HEK293 (cell line): Measurements from ENCODE around the gene CEP57L1.
A peak's percentile ranks its signal among the peaks of the same experiment; 100 is the strongest.

ENCODE experiments used
- CTCF ChIA-PET: fragments of 350-600 bp; formaldehyde crosslinking; extraction: SDS; loops from one replicate; lab custom pipeline; 2021; ENCODE audit warnings: antibody characterized with exemption; lab: Yijun Ruan, JAX
- POLR2A ChIA-PET: fragments of 300-600 bp; formaldehyde crosslinking; extraction: SDS; loops from one replicate; lab custom pipeline; 2020; ENCODE audit warnings: antibody characterized with exemption, inconsistent platforms; lab: Yijun Ruan, JAX
- H3K27ac ChIP-seq: fragments of 200-500 bp; sonication (Bioruptor generic); 2 replicates; pipeline ENCODE4 v1.5.1; 2014; ENCODE audit warnings: low read depth, low read length, control low read depth, inconsistent platforms; ENCODE audit errors: extremely low read depth
- H3K36me3 ChIP-seq, 2 experiments: fragments of 200-500 bp in 1 of 2; sonication (Bioruptor generic) in 1 of 2; 1 replicate in 1 of 2; 2 replicates in 1 of 2; pipeline ENCODE4 v1.5.1; 2014 to 2017; ENCODE audit warnings: inconsistent platforms in 2 of 2, low read length in 2 of 2; ENCODE audit not compliant: control insufficient read depth in 2 of 2, insufficient read depth in 1 of 2
- H3K4me1 ChIP-seq: fragments of 200-500 bp; sonication (Bioruptor generic); 2 replicates; pipeline ENCODE4 v1.5.1; 2014; ENCODE audit warnings: mild to moderate bottlenecking, low read length, inconsistent platforms; ENCODE audit not compliant: control insufficient read depth, insufficient read depth
- H3K4me3 ChIP-seq: 2 replicates; pipeline ENCODE4 v1.5.1; 2011; ENCODE audit warnings: low read depth, mild to moderate bottlenecking, control low read depth, low read length, moderate library complexity
- H3K9me3 ChIP-seq: fragments of 200-500 bp; sonication (Bioruptor generic); 2 replicates; pipeline ENCODE4 v1.5.1; 2014; ENCODE audit warnings: low read depth, low read length, inconsistent platforms; ENCODE audit not compliant: control insufficient read depth, insufficient read depth
- BCL11A ChIP-seq: fragments of 450-650 bp; formaldehyde crosslinking; IDR thresholded peaks from 2 replicates; pipeline ENCODE4 v1.5.1; 2016; ENCODE audit warnings: low read depth, missing biosample characterization, missing genetic modification characterization
- BCL6B ChIP-seq: fragments of 450-650 bp; formaldehyde crosslinking; IDR thresholded peaks from 2 replicates; pipeline ENCODE4 v1.5.1; 2017; ENCODE audit warnings: missing biosample characterization, missing genetic modification characterization
- GLI4 ChIP-seq: fragments of 450-650 bp; formaldehyde crosslinking; IDR thresholded peaks from 2 replicates; pipeline ENCODE4 v1.5.1; 2016; ENCODE audit warnings: missing biosample characterization, missing genetic modification characterization
- GLIS2 ChIP-seq: fragments of 450-650 bp; formaldehyde crosslinking; IDR thresholded peaks from 2 replicates; pipeline ENCODE4 v1.5.1; 2016; ENCODE audit warnings: missing biosample characterization, missing genetic modification characterization
- KLF10 ChIP-seq: fragments of 450-650 bp; IDR thresholded peaks from 2 replicates; pipeline ENCODE4 v1.5.1; 2018; ENCODE audit warnings: missing biosample characterization, mild to moderate bottlenecking, missing genetic modification characterization
- OSR2 ChIP-seq: fragments of 450-650 bp; formaldehyde crosslinking; IDR thresholded peaks from 2 replicates; pipeline ENCODE4 v1.5.1; 2016; ENCODE audit warnings: missing biosample characterization, missing genetic modification characterization
- PBX3 ChIP-seq: sonication (generic); formaldehyde crosslinking; IDR thresholded peaks from 2 replicates; pipeline ENCODE4 v1.8.1; 2022; ENCODE audit warnings: mild to moderate bottlenecking, moderate library complexity, missing genetic modification reagents
- PRDM4 ChIP-seq: fragments of 450-650 bp; formaldehyde crosslinking; IDR thresholded peaks from 2 replicates; pipeline ENCODE4 v1.5.1; 2017; ENCODE audit warnings: missing biosample characterization, missing genetic modification characterization
- SCRT2 ChIP-seq: fragments of 450-650 bp; formaldehyde crosslinking; IDR thresholded peaks from 2 replicates; pipeline ENCODE4 v1.5.1; 2016; ENCODE audit warnings: missing biosample characterization, missing genetic modification characterization
- TCF7L2 ChIP-seq: IDR thresholded peaks from 2 replicates; pipeline ENCODE4 v1.6.1; 2011; ENCODE audit warnings: low read depth, mild to moderate bottlenecking, inconsistent platforms, low read length, moderate library complexity, borderline replicate concordance
- WT1 ChIP-seq: fragments of 450-650 bp; formaldehyde crosslinking; IDR thresholded peaks from 2 replicates; pipeline ENCODE4 v1.5.1; 2016; ENCODE audit warnings: missing biosample characterization, missing genetic modification characterization
- YY2 ChIP-seq: fragments of 450-650 bp; formaldehyde crosslinking; IDR thresholded peaks from 2 replicates; pipeline ENCODE4 v1.5.1; 2016; ENCODE audit warnings: missing biosample characterization, missing genetic modification characterization
- ZBTB20 ChIP-seq: fragments of 450-650 bp; formaldehyde crosslinking; IDR thresholded peaks from 2 replicates; pipeline ENCODE4 v1.5.1; 2016; ENCODE audit warnings: missing biosample characterization, missing genetic modification characterization
- ZBTB7A ChIP-seq: fragments of 450-650 bp; formaldehyde crosslinking; IDR thresholded peaks from 2 replicates; pipeline ENCODE4 v1.5.1; 2016; ENCODE audit warnings: low read depth, missing biosample characterization, missing genetic modification characterization
- ZIC2 ChIP-seq: fragments of 450-650 bp; formaldehyde crosslinking; IDR thresholded peaks from 2 replicates; pipeline ENCODE4 v1.5.1; 2016; ENCODE audit warnings: missing biosample characterization, missing genetic modification characterization
- ZNF121 ChIP-seq: fragments of 450-650 bp; formaldehyde crosslinking; IDR thresholded peaks from 2 replicates; pipeline ENCODE4 v1.5.1; 2016; ENCODE audit warnings: missing biosample characterization, missing genetic modification characterization
- ZNF132 ChIP-seq: fragments of 450-650 bp; formaldehyde crosslinking; IDR thresholded peaks from 2 replicates; pipeline ENCODE4 v1.5.1; 2017; ENCODE audit warnings: missing biosample characterization, missing genetic modification characterization, borderline replicate concordance
- ZNF146 ChIP-seq: fragments of 450-650 bp; formaldehyde crosslinking; IDR thresholded peaks from 2 replicates; pipeline ENCODE4 v1.5.1; 2016; ENCODE audit warnings: missing biosample characterization, missing genetic modification characterization
- ZNF16 ChIP-seq: fragments of 450-650 bp; formaldehyde crosslinking; IDR thresholded peaks from 2 replicates; pipeline ENCODE4 v1.5.1; 2016; ENCODE audit warnings: low read depth, missing biosample characterization, missing genetic modification characterization
- ZNF175 ChIP-seq: fragments of 450-650 bp; formaldehyde crosslinking; IDR thresholded peaks from 2 replicates; pipeline ENCODE4 v1.5.1; 2016; ENCODE audit warnings: missing biosample characterization, missing genetic modification characterization
- ZNF2 ChIP-seq: fragments of 450-650 bp; formaldehyde crosslinking; IDR thresholded peaks from 2 replicates; pipeline ENCODE4 v1.5.1; 2016; ENCODE audit warnings: missing biosample characterization, missing genetic modification characterization
- ZNF223 ChIP-seq: fragments of 450-650 bp; formaldehyde crosslinking; IDR thresholded peaks from 2 replicates; pipeline ENCODE4 v1.5.1; 2016; ENCODE audit warnings: missing biosample characterization, missing genetic modification characterization
- ZNF404 ChIP-seq: fragments of 450-650 bp; formaldehyde crosslinking; IDR thresholded peaks from 2 replicates; pipeline ENCODE4 v1.5.1; 2017; ENCODE audit warnings: missing biosample characterization, missing genetic modification characterization
- ZNF416 ChIP-seq: fragments of 450-650 bp; formaldehyde crosslinking; IDR thresholded peaks from 2 replicates; pipeline ENCODE4 v1.5.1; 2016; ENCODE audit warnings: missing biosample characterization, missing genetic modification characterization
- ZNF426 ChIP-seq: fragments of 450-650 bp; formaldehyde crosslinking; IDR thresholded peaks from 2 replicates; pipeline ENCODE4 v1.5.1; 2017; ENCODE audit warnings: missing biosample characterization, missing genetic modification characterization, mild to moderate bottlenecking, inconsistent platforms, moderate library complexity
- ZNF488 ChIP-seq: fragments of 450-650 bp; formaldehyde crosslinking; IDR thresholded peaks from 2 replicates; pipeline ENCODE4 v1.5.1; 2016; ENCODE audit warnings: missing biosample characterization, missing genetic modification characterization
- ZNF544 ChIP-seq: fragments of 450-650 bp; formaldehyde crosslinking; IDR thresholded peaks from 2 replicates; pipeline ENCODE4 v1.5.0; 2017; ENCODE audit warnings: missing biosample characterization, missing genetic modification characterization
- ZNF654 ChIP-seq: fragments of 450-650 bp; formaldehyde crosslinking; IDR thresholded peaks from 2 replicates; pipeline ENCODE4 v1.5.1; 2016; ENCODE audit warnings: low read depth, missing biosample characterization, missing genetic modification characterization
- ZNF660 ChIP-seq: fragments of 450-650 bp; IDR thresholded peaks from 2 replicates; pipeline ENCODE4 v1.5.1; 2018; ENCODE audit warnings: missing biosample characterization, mild to moderate bottlenecking, missing genetic modification characterization

CEP57L1 gene

GRCh38 chr6:109182578-109182977 lies 87.3 kb downstream of the CEP57L1 start:
- POLR2A ChIA-PET: no interaction called here
- H3K4me1 ChIP-seq: no peaks in the 10 kb centered on the region
- no peak overlapping the region for H3K4me3 ChIP-seq
- H3K27ac ChIP-seq: no peak overlapping the region
- TF ChIP-seq KLF10 (tag by site-specific recombination): no peak
- no peak for TF ChIP-seq BCL11A
- TF ChIP-seq ZNF416: no peak
- TF ChIP-seq, all 188 proteins: peak for 0
- CTCF ChIA-PET: interaction anchor here (1.1 to 1.4 kb wide), 2 partner anchors 214 to 215 kb away, joined by 4 to 10 read pairs; no protein-coding TSS in a partner anchor
- Histone ChIP-seq H3K36me3 (no peaks in the 10 kb centered on the region), H3K9me3 (no peaks in the 10 kb centered on the region)

GRCh38 chr6:109183109-109183650 lies 87.9 kb downstream of the CEP57L1 start:
- H3K4me1 ChIP-seq: no peaks in the 10 kb centered on the region
- no peak for TF ChIP-seq PRDM4 (tag by site-specific recombination)
- no peak for TF ChIP-seq GLI4 (tag by site-specific recombination)
- TF ChIP-seq ZNF2 (tag by site-specific recombination): no peak
- peak; percentile 42 for TF ChIP-seq ZNF654 (tag by site-specific recombination)
- no peak for TF ChIP-seq ZNF544
- TF ChIP-seq SCRT2: peak; percentile 74
- TF ChIP-seq, all 188 proteins: peak for 2
- Histone ChIP-seq H3K36me3 (no peaks in the 10 kb centered on the region), H3K27ac (no peak overlapping the region), H3K9me3 (no peaks in the 10 kb centered on the region), H3K4me3 (no peak overlapping the region)
- ChIA-PET POLR2A (no interaction called here), CTCF (interaction anchor here (1.1 to 2.5 kb wide), 3 partner anchors 201 to 214 kb away, joined by 4 to 13 read pairs (median 10); partner anchors contain the start of gene CD164)

GRCh38 chr6:109184638-109185037 lies 89.3 kb downstream of the CEP57L1 start:
- ChIA-PET POLR2A (no interaction called here), CTCF (interaction anchor here (0.7 to 2.5 kb wide), 4 partner anchors 199 to 442 kb away, joined by 3 to 13 read pairs (median 4); partner anchors contain the start of gene CD164)
- no peak overlapping the region for H3K4me3 ChIP-seq
- H3K27ac ChIP-seq: no peak overlapping the region
- no peaks in the 10 kb centered on the region for H3K4me1 ChIP-seq
- TF ChIP-seq ZNF175 (tag by site-specific recombination) (no peak), TCF7L2 (no peak), ZNF404 (no peak), ZNF121 (no peak), ZNF426 (tag by site-specific recombination) (no peak), ZNF223 (tag by site-specific recombination) (no peak), ZNF132 (tag by site-specific recombination) (no peak), ZBTB20 (tag by site-specific recombination) (no peak), GLIS2 (no peak), ZNF146 (tag by site-specific recombination) (no peak), YY2 (tag by site-specific recombination) (no peak), BCL6B (tag by site-specific recombination) (no peak), PBX3 (CRISPR knock-in tag) (no peak), ZNF488 (no peak), WT1 (tag by site-specific recombination) (no peak), OSR2 (tag by site-specific recombination) (no peak), ZBTB7A (tag by site-specific recombination) (no peak), ZNF16 (no peak), ZIC2 (tag by site-specific recombination) (no peak), ZNF660 (tag by site-specific recombination) (no peak)
- no peaks in the 10 kb centered on the region for H3K36me3 ChIP-seq
- H3K9me3 ChIP-seq: no peaks in the 10 kb centered on the region
